ENCODE measurements around the gene CHD9NB. TPM values are rescaled to one million over a fixed set of nuclear protein-coding genes. Genes with fewer than 3 reads are reported as not detected.

Gene CHD9NB
- total RNA-seq, 1 experiment from 2014 or later: 0.40 TPM

- H3K4me2 ChIP-seq (ENCODE audit: low read length): peak overlapping the region; percentile 64
- DNase-seq: no peak
- intact Hi-C loops (cut with micrococcal nuclease): no loop called here
- peaks cover 17% of the 10 kb centered on the region for H3K36me3 ChIP-seq (ENCODE audit: low read depth, low read length)
- no peak for TF ChIP-seq EZH2 (IDR thresholded peaks at IDR 0.05; ENCODE audit: low read length, unreplicated experiment)
- TF ChIP-seq EZH2phosphoT487 (IDR thresholded peaks at IDR 0.05; ENCODE audit: borderline replicate concordance, low read length): no peak
- TF ChIP-seq, protein P1, sequence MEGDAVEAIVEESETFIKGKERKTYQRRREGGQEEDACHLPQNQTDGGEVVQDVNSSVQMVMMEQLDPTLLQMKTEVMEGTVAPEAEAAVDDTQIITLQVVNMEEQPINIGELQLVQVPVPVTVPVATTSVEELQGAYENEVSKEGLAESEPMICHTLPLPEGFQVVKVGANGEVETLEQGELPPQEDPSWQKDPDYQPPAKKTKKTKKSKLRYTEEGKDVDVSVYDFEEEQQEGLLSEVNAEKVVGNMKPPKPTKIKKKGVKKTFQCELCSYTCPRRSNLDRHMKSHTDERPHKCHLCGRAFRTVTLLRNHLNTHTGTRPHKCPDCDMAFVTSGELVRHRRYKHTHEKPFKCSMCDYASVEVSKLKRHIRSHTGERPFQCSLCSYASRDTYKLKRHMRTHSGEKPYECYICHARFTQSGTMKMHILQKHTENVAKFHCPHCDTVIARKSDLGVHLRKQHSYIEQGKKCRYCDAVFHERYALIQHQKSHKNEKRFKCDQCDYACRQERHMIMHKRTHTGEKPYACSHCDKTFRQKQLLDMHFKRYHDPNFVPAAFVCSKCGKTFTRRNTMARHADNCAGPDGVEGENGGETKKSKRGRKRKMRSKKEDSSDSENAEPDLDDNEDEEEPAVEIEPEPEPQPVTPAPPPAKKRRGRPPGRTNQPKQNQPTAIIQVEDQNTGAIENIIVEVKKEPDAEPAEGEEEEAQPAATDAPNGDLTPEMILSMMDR (conservative IDR thresholded peaks at IDR 0.05; ENCODE audit: low read depth, low read length): no peak
- 0 out of 2 replicates have a peak, but pooled peaks cover 8% of the 10 kb centered on the region for H3K79me2 ChIP-seq (ENCODE audit: low read length)
- no TSS peak for BruUV-seq (replicated peaks)
- H3K9ac ChIP-seq (ENCODE audit: low read length): peak overlapping the region; percentile 71
- peaks cover 8% of the 10 kb centered on the region for H3K9me3 ChIP-seq (ENCODE audit: low read length)
- H3K4me1 ChIP-seq (ENCODE audit: insufficient read depth, low read length): peaks cover 17% of the 10 kb centered on the region
- ChIA-PET CTCF (interaction anchor here (1.5 kb wide), 1 partner anchor 45 kb away, joined by 7 read pairs; the partner anchor contains the start of gene CHD9), POLR2A (ENCODE audit: unreplicated experiment) (no interaction called here)
- H2AFZ ChIP-seq (ENCODE audit: low read length): peak overlapping the region; percentile 70
- peak overlapping the region; percentile 98 for H3K27ac ChIP-seq (ENCODE audit: low read length)
- no peaks in the 10 kb centered on the region for H3K9me2 ChIP-seq (replicated peaks; ENCODE audit: low read length)
- H3F3A ChIP-seq (ENCODE audit: low read length, unreplicated experiment): peaks cover 7% of the 10 kb centered on the region
- H4K20me1 ChIP-seq (ENCODE audit: low read length): no peaks in the 10 kb centered on the region
- H3K27me3 ChIP-seq (ENCODE audit: low read length): no peaks in the 10 kb centered on the region
- peak overlapping the region; percentile 41; the same call in 1 of the 2 replicates for H3K4me3 ChIP-seq (ENCODE audit: low read length)
- ATAC-seq: no peak
Observed at GRCh38 chr16:53100131-53100748, 47.5 kb upstream of the CHD9NB start.

GRCh38 chr16:53099318-53100130, 46.8 kb upstream of the CHD9NB start:
- Histone ChIP-seq H2AFZ (ENCODE audit: low read length) (peak overlapping the region; percentile 70), H3K4me2 (ENCODE audit: low read length) (peak overlapping the region; percentile 64), H4K20me1 (ENCODE audit: low read length) (no peaks in the 10 kb centered on the region), H3K27ac (ENCODE audit: low read length) (peak overlapping the region; percentile 98), H3K4me3 (ENCODE audit: low read length) (peak overlapping the region; percentile 43), H3K27me3 (ENCODE audit: low read length) (no peaks in the 10 kb centered on the region), H3F3A (ENCODE audit: low read length, unreplicated experiment) (peaks cover 7% of the 10 kb centered on the region), H3K9ac (ENCODE audit: low read length) (peak overlapping the region; percentile 71), H3K9me2 (replicated peaks; ENCODE audit: low read length) (no peaks in the 10 kb centered on the region), H3K79me2 (ENCODE audit: low read length) (0 out of 2 replicates have a peak, but pooled peaks cover 8% of the 10 kb centered on the region), H3K9me3 (ENCODE audit: low read length) (peaks cover 8% of the 10 kb centered on the region), H3K4me1 (ENCODE audit: insufficient read depth, low read length) (peaks cover 17% of the 10 kb centered on the region), H3K36me3 (ENCODE audit: low read depth, low read length) (peaks cover 17% of the 10 kb centered on the region)
- ChIA-PET POLR2A (ENCODE audit: unreplicated experiment) (interaction anchor here (0.6 kb wide), 1 partner anchor 30 kb away, joined by 4 read pairs; no protein-coding TSS in a partner anchor), CTCF (interaction anchor here (1.5 kb wide), 1 partner anchor 44 kb away, joined by 7 read pairs; the partner anchor contains the start of gene CHD9)
- TSS peak; percentile 99 for BruUV-seq (replicated peaks)
- peak; percentile 92 for DNase-seq
- peak; percentile 84 for ATAC-seq
- TF ChIP-seq, protein P1 (conservative IDR thresholded peaks at IDR 0.05; ENCODE audit: low read depth, low read length): no peak
- TF ChIP-seq EZH2 (IDR thresholded peaks at IDR 0.05; ENCODE audit: low read length, unreplicated experiment) (no peak), EZH2phosphoT487 (IDR thresholded peaks at IDR 0.05; ENCODE audit: borderline replicate concordance, low read length) (peak; percentile 51; the same call in 1 of the 2 replicates)
- intact Hi-C loops (cut with micrococcal nuclease): loop anchor here (1.0 kb wide), 2 partner anchors 31 to 44 kb away; no protein-coding TSS in a partner anchor

All from PC-3 (cell line).